GM21423 (cell line): ENCODE data around the gene KDM5B.
"Not testable (repeated sequence)": the region's sequence is repeated elsewhere in the genome, so short reads cannot be mapped to it uniquely, and the experiment has no call there.

Experiments used
- ATAC-seq: cut with Tn5 transposase; IDR thresholded peaks from one replicate; pipeline ENCODE4 v1.9.1; 2021; ENCODE audit warnings: mild to moderate bottlenecking, moderate library complexity; ENCODE audit not compliant: unreplicated experiment

Gene KDM5B

GRCh38 chr1:202794051-202794740, 14.0 kb downstream of the KDM5B start:
- ATAC-seq: no peak

GRCh38 chr1:202791077-202791747, 17.0 kb downstream of the KDM5B start:
- ATAC-seq: no peak

- ATAC-seq: no peak
Observed at GRCh38 chr1:202788800-202789199, 19.4 kb downstream of the KDM5B start.

GRCh38 chr1:202786804-202787203, 21.4 kb downstream of the KDM5B start:
- ATAC-seq: no peak

GRCh38 chr1:202781180-202781579, 27.0 kb downstream of the KDM5B start:
- no peak for ATAC-seq

- no peak for ATAC-seq
Observed at GRCh38 chr1:202770135-202770534, 38.1 kb downstream of the KDM5B start.

- ATAC-seq: no peak
Observed at GRCh38 chr1:202765721-202766120, 42.5 kb downstream of the KDM5B start.

- ATAC-seq: no peak
Observed at GRCh38 chr1:202762019-202762418, 46.2 kb downstream of the KDM5B start.

GRCh38 chr1:202760589-202760988, 47.6 kb downstream of the KDM5B start:
- ATAC-seq: no peak

- no peak for ATAC-seq
Observed at GRCh38 chr1:202756391-202756790, 51.8 kb downstream of the KDM5B start.

GRCh38 chr1:202754293-202754692, 53.9 kb downstream of the KDM5B start:
- ATAC-seq: no peak

GRCh38 chr1:202752774-202753173, 55.4 kb downstream of the KDM5B start:
- no peak for ATAC-seq

- ATAC-seq: no peak
Observed at GRCh38 chr1:202750761-202751160, 57.5 kb downstream of the KDM5B start.

GRCh38 chr1:202750024-202750423, 58.2 kb downstream of the KDM5B start:
- no peak for ATAC-seq

- ATAC-seq: no peak
Observed at GRCh38 chr1:202745323-202745888, 62.8 kb downstream of the KDM5B start.

GRCh38 chr1:202744770-202745169, 63.5 kb downstream of the KDM5B start:
- ATAC-seq: not testable (repeated sequence)

GRCh38 chr1:202742496-202742895, 65.7 kb downstream of the KDM5B start:
- ATAC-seq: no peak

GRCh38 chr1:202733251-202733650, 75.0 kb downstream of the KDM5B start:
- no peak for ATAC-seq

- no peak for ATAC-seq
Observed at GRCh38 chr1:202728951-202729350, 79.3 kb downstream of the KDM5B start.

GRCh38 chr1:202725526-202725925, 82.7 kb downstream of the KDM5B start:
- ATAC-seq: no peak

- no peak for ATAC-seq
Observed at GRCh38 chr1:202723708-202724107, 84.5 kb downstream of the KDM5B start.

- not testable (repeated sequence) for ATAC-seq
Observed at GRCh38 chr1:202723046-202723445, 85.2 kb downstream of the KDM5B start.
